CD4-positive, alpha-beta memory T cell (primary cell): Measurements from ENCODE around the gene SPINDOC. TPM values are rescaled to one million over a fixed set of nuclear protein-coding genes. Genes with fewer than 3 reads are reported as not detected.
A peak's percentile ranks its signal among the peaks of the same experiment; 100 is the strongest.

Experiments used
- CTCF ChIA-PET: fragments of 350-600 bp; sonication (Branson Sonifier 250); formaldehyde crosslinking; loops from one replicate; lab custom pipeline; 2021; ENCODE audit warnings: inconsistent platforms; ENCODE audit not compliant: partially characterized antibody; lab: Charles Lee
- POLR2A ChIA-PET: fragments of 350-600 bp; sonication (Branson Sonifier 250); formaldehyde crosslinking; loops from one replicate; lab custom pipeline; 2021; ENCODE audit not compliant: partially characterized antibody; lab: Charles Lee
- DNase-seq, 5 donors: peaks; one replicate each; pipeline versions ENCODE4 v3.0.0 to v3.0.0-alpha.2; 2020 to 2022; ENCODE audit warnings: mixed read lengths in 1 of 5
- H3K27ac ChIP-seq: one replicate; pipeline ENCODE4 v1.7.0; 2013; ENCODE audit warnings: low read depth, low read length
- H3K27me3 ChIP-seq: 2 replicates; pipeline ENCODE4 v1.7.0; 2013; ENCODE audit warnings: mild to moderate bottlenecking, low read length, moderate library complexity; ENCODE audit not compliant: insufficient read depth
- H3K36me3 ChIP-seq: 2 replicates; pipeline ENCODE4 v1.7.0; 2013; ENCODE audit warnings: mild to moderate bottlenecking, low read length, moderate library complexity; ENCODE audit not compliant: insufficient read depth
- H3K4me1 ChIP-seq: 2 replicates; pipeline ENCODE4 v1.7.0; 2013; ENCODE audit warnings: mild to moderate bottlenecking, low read length, moderate library complexity; ENCODE audit not compliant: insufficient read depth
- H3K4me3 ChIP-seq, 2 donors: one replicate each; pipeline ENCODE4 v1.7.0; 2013; ENCODE audit warnings: low read length in 2 of 2, mild to moderate bottlenecking in 1 of 2
- H3K9me3 ChIP-seq, 2 donors: one replicate each; pipeline ENCODE4 v1.7.0; 2013; ENCODE audit warnings: low read length in 2 of 2, control low read depth in 1 of 2; ENCODE audit not compliant: control insufficient read depth in 1 of 2
- H3K27ac Mint-ChIP-seq, 7 donors: one replicate each; pipeline ENCODE4 v1.8.0; 2020 to 2021; ENCODE audit warnings: mixed read lengths in 7 of 7, mild to moderate bottlenecking in 6 of 7, inconsistent platforms in 3 of 7, moderate library complexity in 3 of 7
- H3K27me3 Mint-ChIP-seq, 2 donors: one replicate each; pipeline ENCODE4 v1.8.0; 2020 to 2021; ENCODE audit warnings: mixed read lengths in 2 of 2
- H3K36me3 Mint-ChIP-seq, 2 donors: one replicate each; pipeline ENCODE4 v1.8.0; 2020 to 2021; ENCODE audit warnings: mixed read lengths in 2 of 2, inconsistent platforms in 1 of 2, mild to moderate bottlenecking in 1 of 2
- H3K4me1 Mint-ChIP-seq, 4 donors: one replicate each; pipeline ENCODE4 v1.8.0; 2020 to 2021; ENCODE audit warnings: mixed read lengths in 4 of 4, mild to moderate bottlenecking in 1 of 4
- H3K4me3 Mint-ChIP-seq, 8 donors: one replicate each; pipeline ENCODE4 v1.8.0; 2020 to 2021; ENCODE audit warnings: mixed read lengths in 8 of 8, mild to moderate bottlenecking in 7 of 8, moderate library complexity in 6 of 8, inconsistent platforms in 3 of 8
- H3K9me3 Mint-ChIP-seq, 8 donors: one replicate each; pipeline ENCODE4 v1.8.0; 2020 to 2021; ENCODE audit warnings: mixed read lengths in 8 of 8, mild to moderate bottlenecking in 5 of 8, inconsistent platforms in 3 of 8, moderate library complexity in 1 of 8
- intact Hi-C: fragments of 100-400 bp; cut with micrococcal nuclease; formaldehyde crosslinking; loops from one replicate; pipeline ENCODE4 v1.15.1; 2023
- polyA plus RNA-seq, 2 donors: library from polyadenylated mRNA; unstranded; fragments of 300-500 nt; fragmentation: Illumina TruSeq; gene quantifications; one replicate each; pipeline ENCODE4 v1.2.3, GENCODE V29; 2021
- total RNA-seq, 2 experiments: library from RNA; stranded (reverse); gene quantifications; one replicate each; pipeline ENCODE4 v1.2.3, GENCODE V29; 2021

SPINDOC gene
- total and polyA plus RNA-seq, 4 experiments from 2014 or later = 0.63 to 14.8 (median 6.5) TPM

DNA sequence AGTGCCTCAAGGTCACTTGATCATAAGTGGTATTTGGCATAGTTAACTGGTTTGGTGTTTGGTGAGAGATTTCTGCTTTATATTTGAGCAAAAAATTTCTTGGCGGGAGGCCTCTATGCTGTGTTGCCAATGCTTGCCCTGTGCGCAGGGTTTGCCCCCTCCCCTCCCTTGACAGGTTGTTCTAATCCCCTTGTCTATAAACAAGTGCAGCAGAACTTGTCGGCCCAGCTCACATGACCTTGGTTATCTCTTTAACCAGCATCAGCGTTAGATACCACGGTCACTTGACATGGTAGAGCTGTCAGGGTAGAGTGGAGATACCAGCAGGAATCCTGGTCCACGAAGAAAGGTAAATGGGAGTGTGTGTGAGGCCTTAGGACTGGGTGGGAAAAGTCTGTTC lies 61.3 kb downstream of the SPINDOC start:
- peaks cover 8% of the 10 kb centered on the region for H3K36me3 ChIP-seq
- POLR2A ChIA-PET = interaction anchor here (0.6 to 3.3 kb wide), 4 partner anchors 11 to 43 kb away, joined by 3 to 19 read pairs (median 3); no protein-coding TSS in a partner anchor
- intact Hi-C loops = no loop called here
- no peaks in the 10 kb centered on the region for H3K9me3 ChIP-seq
- no peaks in the 10 kb centered on the region for H3K27me3 ChIP-seq
- H3K9me3 Mint-ChIP-seq = no peaks in the 10 kb centered on the region
- H3K27ac ChIP-seq = no peak overlapping the region
- CTCF ChIA-PET = interaction anchor here (1.2 to 1.9 kb wide), 2 partner anchors 32 to 37 kb away, joined by 3 to 5 read pairs; no protein-coding TSS in a partner anchor
- H3K27me3 Mint-ChIP-seq = no peaks in the 10 kb centered on the region
- H3K4me3 ChIP-seq = no peak overlapping the region
- H3K4me1 Mint-ChIP-seq = peaks cover 40 to 76% (median 62%) of the 10 kb centered on the region in 4 donors
- H3K4me1 ChIP-seq = peaks cover 69% of the 10 kb centered on the region
- H3K27ac Mint-ChIP-seq = peak overlapping the region in 5 of 7 donors; percentile 62 to 70 (median 64)
- DNase-seq = no peak
- H3K4me3 Mint-ChIP-seq = peak overlapping the region in 1 of 8 donors; percentile 20
- peaks cover 0 to 20% of the 10 kb centered on the region in 2 donors for H3K36me3 Mint-ChIP-seq

DNA sequence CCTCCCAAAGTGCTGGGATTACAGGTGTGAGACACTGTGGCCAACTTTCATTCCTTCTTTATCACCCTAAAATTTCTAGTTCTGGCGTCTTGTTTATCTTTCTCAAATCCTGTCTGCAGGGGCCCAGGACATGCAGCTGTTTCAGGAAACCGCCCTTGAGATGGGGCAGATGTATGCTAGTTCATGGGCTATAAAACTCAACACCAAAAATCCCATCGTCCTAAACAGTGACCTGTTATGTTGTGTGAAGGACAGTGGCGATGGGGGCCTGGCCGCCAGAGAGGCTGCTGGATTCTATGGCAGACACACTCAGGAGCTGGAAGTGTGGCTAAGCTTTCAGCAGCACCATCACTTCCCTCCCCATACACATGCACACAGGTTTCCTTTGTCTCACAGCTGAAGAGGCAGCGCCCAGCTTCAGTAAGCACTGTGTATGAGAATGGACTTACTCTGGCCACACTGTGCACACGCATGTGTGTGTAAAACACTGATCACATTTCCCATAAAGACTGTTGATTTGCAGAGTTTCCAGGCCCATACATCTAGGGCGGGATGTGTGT lies 62.3 kb downstream of the SPINDOC start:
- ChIA-PET CTCF (interaction anchor here (1.1 to 1.9 kb wide), 5 partner anchors 11 to 125 kb away, joined by 3 to 6 read pairs (median 4); no protein-coding TSS in a partner anchor), POLR2A (interaction anchor here (0.7 to 1.6 kb wide), 4 partner anchors 13 to 42 kb away, joined by 3 to 7 read pairs (median 4); no protein-coding TSS in a partner anchor)
- H3K9me3 Mint-ChIP-seq = no peaks in the 10 kb centered on the region
- peaks cover 69% of the 10 kb centered on the region for H3K4me1 ChIP-seq
- peaks cover 0 to 17% of the 10 kb centered on the region in 2 donors for H3K36me3 Mint-ChIP-seq
- intact Hi-C loops = no loop called here
- peak overlapping the region in 2 of 7 donors; percentile 35 to 60 for H3K27ac Mint-ChIP-seq
- H3K27ac ChIP-seq = no peak overlapping the region
- no peaks in the 10 kb centered on the region for H3K27me3 Mint-ChIP-seq
- peaks cover 39 to 76% (median 62%) of the 10 kb centered on the region in 4 donors for H3K4me1 Mint-ChIP-seq
- no peaks in the 10 kb centered on the region for H3K9me3 ChIP-seq
- H3K4me3 Mint-ChIP-seq = no peak overlapping the region
- H3K36me3 ChIP-seq = peaks cover 8% of the 10 kb centered on the region
- H3K27me3 ChIP-seq = no peaks in the 10 kb centered on the region
- H3K4me3 ChIP-seq = no peak overlapping the region
- no peak for DNase-seq

DNA sequence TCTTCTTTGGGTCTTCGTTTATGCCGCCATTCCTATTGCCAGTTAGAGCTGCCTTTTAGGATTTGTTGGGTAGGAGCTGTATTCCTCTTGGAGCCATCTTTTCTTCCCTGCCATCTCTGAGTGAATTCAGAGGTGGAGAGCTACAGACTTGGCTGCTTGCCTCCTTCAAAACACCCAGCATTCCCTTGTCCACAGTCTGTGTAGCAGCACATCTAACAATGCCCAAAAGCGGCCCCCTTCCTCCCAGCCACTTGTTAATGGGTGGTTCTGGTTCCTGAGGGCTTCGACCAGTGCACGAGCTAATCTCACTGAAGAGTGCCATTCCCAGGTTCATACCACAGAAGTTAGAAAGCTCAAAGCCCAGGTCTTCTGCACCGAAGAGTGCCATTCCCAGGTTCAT lies 63.4 kb downstream of the SPINDOC start:
- Histone ChIP-seq H3K4me3 (no peak overlapping the region), H3K27ac (no peak overlapping the region), H3K4me1 (peaks cover 70% of the 10 kb centered on the region), H3K27me3 (no peaks in the 10 kb centered on the region), H3K36me3 (peaks cover 8% of the 10 kb centered on the region), H3K9me3 (no peaks in the 10 kb centered on the region)
- Mint-ChIP-seq H3K4me1 (peaks cover 40 to 80% (median 64%) of the 10 kb centered on the region in 4 donors), H3K27me3 (no peaks in the 10 kb centered on the region), H3K27ac (peak overlapping the region in 1 of 7 donors; percentile 35), H3K4me3 (no peak overlapping the region), H3K36me3 (peaks cover 0 to 15% of the 10 kb centered on the region in 2 donors), H3K9me3 (no peaks in the 10 kb centered on the region)
- ChIA-PET CTCF (interaction anchor here (0.7 to 1.9 kb wide), 6 partner anchors 10 to 798 kb away, joined by 3 to 6 read pairs (median 4); no protein-coding TSS in a partner anchor), POLR2A (interaction anchor here (0.7 to 1.5 kb wide), 4 partner anchors 10 to 13 kb away, joined by 3 to 7 read pairs (median 6); no protein-coding TSS in a partner anchor)
- no peak for DNase-seq
- intact Hi-C loops = no loop called here

Other genes with a start within 250 kb of the SPINDOC start
- gene PLAAT3, start 199.0 kb upstream of the SPINDOC start, total RNA-seq = 1 to 10 TPM; 3.6 to 4.7 TPM
- gene PLAAT3, start 199.0 kb upstream of the SPINDOC start, polyA plus RNA-seq = 1 to 10 TPM; 7.4 to 9.2 TPM
- 10 to 100 TPM; 40.4 to 43.3 TPM for gene ATL3, start 142.1 kb upstream of the SPINDOC start, total RNA-seq
- 10 to 100 TPM; 22.2 to 29.3 TPM for gene ATL3, start 142.1 kb upstream of the SPINDOC start, polyA plus RNA-seq
- 10 to 100 TPM; 41.7 to 41.8 TPM for gene RTN3, start 132.0 kb upstream of the SPINDOC start, total RNA-seq
- gene RTN3, start 132.0 kb upstream of the SPINDOC start, polyA plus RNA-seq = 10 to 100 TPM; 43.9 to 72.9 TPM
- 1 to 10 TPM; 1.4 to 1.7 TPM for gene ZFTA, start 44.7 kb upstream of the SPINDOC start, total RNA-seq
- under 1 TPM in 1 of 2 donors, not detected in 1; 0.06 TPM for gene ZFTA, start 44.7 kb upstream of the SPINDOC start, polyA plus RNA-seq
- 10 to 100 TPM; 60.4 to 68.0 TPM for gene MARK2, start 25.7 kb downstream of the SPINDOC start, total RNA-seq
- gene MARK2, start 25.7 kb downstream of the SPINDOC start, polyA plus RNA-seq = 10 to 100 TPM; 25.1 to 60.3 TPM
- not detected for gene RCOR2, start 103.7 kb downstream of the SPINDOC start, total RNA-seq
- not detected for gene RCOR2, start 103.7 kb downstream of the SPINDOC start, polyA plus RNA-seq
- 10 to 100 TPM; 24.2 to 24.8 TPM for gene NAA40, start 125.5 kb downstream of the SPINDOC start, total RNA-seq
- gene NAA40, start 125.5 kb downstream of the SPINDOC start, polyA plus RNA-seq = 1 to 10 TPM; 6.1 to 9.9 TPM
- gene COX8A, start 161.2 kb downstream of the SPINDOC start, total RNA-seq = 100 to 1,000 TPM; 113 to 130 TPM
- 100 to 1,000 TPM; 382 to 433 TPM for gene COX8A, start 161.2 kb downstream of the SPINDOC start, polyA plus RNA-seq
- gene OTUB1, start 173.0 kb downstream of the SPINDOC start, total RNA-seq = 10 to 100 TPM; 72.9 to 73.0 TPM
- 100 to 1,000 TPM; 132 to 171 TPM for gene OTUB1, start 173.0 kb downstream of the SPINDOC start, polyA plus RNA-seq
- not detected for gene FLRT1, start 222.5 kb downstream of the SPINDOC start, total RNA-seq
- gene FLRT1, start 222.5 kb downstream of the SPINDOC start, polyA plus RNA-seq = not detected